GM21529 (cell line): ENCODE results near the gene TRPV4.
"Not testable (repeated sequence)": the region's sequence is repeated elsewhere in the genome, so short reads cannot be mapped to it uniquely, and the experiment has no call there.

Source experiments
- ATAC-seq: cut with Tn5 transposase; IDR thresholded peaks from one replicate; pipeline ENCODE4 v1.9.1; 2021; ENCODE audit not compliant: unreplicated experiment

Gene TRPV4

GRCh38 chr12:109833307-109834189 is at the start of gene TRPV4:
TSS of gene TRPV4 (minus strand) at chr12:109833398. CDS start at chr12:109814796, 18,602 bp downstream.
- ATAC-seq = no peak

- no peak for ATAC-seq
These were observed 48.6 kb upstream of the TRPV4 start for GRCh38 chr12:109881752-109882151.

DNA sequence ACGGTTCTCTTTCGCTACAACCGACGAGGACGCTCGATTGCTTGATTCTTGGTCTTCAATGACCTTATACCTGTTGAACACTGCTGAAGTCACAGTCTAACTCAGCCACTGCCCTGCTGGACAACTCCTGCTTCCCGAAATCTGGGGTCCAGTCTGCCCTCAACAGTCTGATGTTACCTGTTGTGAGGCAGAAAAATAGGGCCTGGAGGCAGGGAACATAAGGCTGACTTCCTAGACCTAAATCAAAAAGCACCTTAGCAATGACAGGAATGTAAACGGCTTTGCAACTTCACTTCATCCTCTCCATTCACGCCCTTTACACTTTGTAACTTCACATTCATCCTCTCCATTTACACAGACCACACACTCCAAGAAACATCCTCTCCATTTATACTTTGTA is 47.7 kb upstream of the TRPV4 start:
- no peak for ATAC-seq

- ATAC-seq = peak; percentile 91
These were observed 47.1 kb upstream of the TRPV4 start, which contains the start of gene GLTP for GRCh38 chr12:109880043-109880931. TSS of gene GLTP (minus strand) at chr12:109880541. CDS start at chr12:109880374, 167 bp downstream.

DNA sequence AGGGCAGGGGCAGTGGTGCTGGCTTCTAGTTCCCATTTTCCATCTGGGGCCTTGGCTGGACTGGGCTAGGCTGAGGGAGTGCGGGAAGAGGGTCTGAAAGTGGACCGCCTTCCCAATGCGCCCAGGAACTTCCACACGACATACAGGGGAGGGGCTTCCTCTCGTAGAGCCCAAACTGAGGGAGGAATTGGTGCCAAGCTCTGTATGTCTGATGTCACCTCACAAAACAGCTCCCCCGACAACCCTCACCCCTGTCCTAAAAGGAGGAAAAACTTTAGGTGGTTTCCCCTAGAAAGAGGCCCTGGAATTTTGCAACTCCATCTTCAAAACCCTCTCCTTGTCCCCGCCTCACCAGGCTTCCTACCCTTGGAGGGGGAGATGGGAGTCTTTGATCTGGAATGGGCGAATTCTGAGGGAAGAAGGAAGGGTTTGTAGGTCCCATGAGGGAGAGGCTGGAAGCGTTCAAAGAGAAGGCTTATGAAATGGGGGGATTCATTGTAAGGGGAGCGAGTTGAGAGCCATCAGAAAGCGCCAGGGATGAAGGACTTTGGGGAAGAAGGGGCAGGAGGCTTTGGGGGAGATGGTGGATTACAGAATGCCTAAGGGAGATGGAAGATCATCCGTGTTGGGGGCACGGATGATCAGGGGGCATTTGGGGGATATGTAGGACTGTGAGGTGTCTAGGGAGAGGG is 46.3 kb upstream of the TRPV4 start:
- ATAC-seq = no peak

- ATAC-seq = no peak
These were observed 45.6 kb upstream of the TRPV4 start for GRCh38 chr12:109878749-109879148.

- ATAC-seq = no peak
These were observed 45.0 kb upstream of the TRPV4 start for GRCh38 chr12:109878247-109878625.

- no peak for ATAC-seq
These were observed 44.5 kb upstream of the TRPV4 start for GRCh38 chr12:109877504-109878246.

GRCh38 chr12:109876406-109876805 is 43.2 kb upstream of the TRPV4 start:
- ATAC-seq = no peak

DNA sequence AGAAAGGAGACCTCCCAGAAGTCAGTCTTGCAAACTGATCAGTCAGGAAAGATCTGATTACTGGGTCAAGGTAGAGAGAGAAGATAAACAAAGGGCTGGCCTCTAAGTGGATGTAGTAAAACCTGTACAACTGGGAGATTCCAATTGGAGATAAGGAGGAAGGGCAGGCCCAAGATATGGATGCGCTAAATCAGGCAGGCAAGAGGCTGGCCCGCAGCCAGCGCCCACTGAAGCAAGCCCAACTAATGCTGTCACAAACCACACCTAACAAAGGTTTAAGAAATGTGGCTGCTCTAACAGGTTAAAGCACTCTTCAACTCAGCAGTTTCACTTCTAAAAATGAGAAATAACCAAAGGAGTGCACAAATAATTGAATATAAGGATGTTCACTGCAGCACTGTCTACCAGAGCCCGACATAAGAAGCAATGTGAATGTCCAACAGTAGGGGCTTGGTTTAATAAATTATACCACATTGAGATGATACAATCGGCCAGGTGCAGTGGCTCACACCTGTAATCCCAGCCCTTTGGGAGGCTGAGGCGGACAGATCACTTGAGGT is 42.5 kb upstream of the TRPV4 start:
- ATAC-seq = no peak

- no peak for ATAC-seq
These were observed 40.5 kb upstream of the TRPV4 start for GRCh38 chr12:109873653-109874052.

GRCh38 chr12:109871668-109872314 is 38.6 kb upstream of the TRPV4 start:
- no peak for ATAC-seq

- ATAC-seq = no peak
These were observed 37.5 kb upstream of the TRPV4 start for GRCh38 chr12:109870648-109871047.

GRCh38 chr12:109868182-109869051 is 35.2 kb upstream of the TRPV4 start:
- ATAC-seq = no peak

- ATAC-seq = no peak
These were observed 31.7 kb upstream of the TRPV4 start for GRCh38 chr12:109864916-109865315.

DNA sequence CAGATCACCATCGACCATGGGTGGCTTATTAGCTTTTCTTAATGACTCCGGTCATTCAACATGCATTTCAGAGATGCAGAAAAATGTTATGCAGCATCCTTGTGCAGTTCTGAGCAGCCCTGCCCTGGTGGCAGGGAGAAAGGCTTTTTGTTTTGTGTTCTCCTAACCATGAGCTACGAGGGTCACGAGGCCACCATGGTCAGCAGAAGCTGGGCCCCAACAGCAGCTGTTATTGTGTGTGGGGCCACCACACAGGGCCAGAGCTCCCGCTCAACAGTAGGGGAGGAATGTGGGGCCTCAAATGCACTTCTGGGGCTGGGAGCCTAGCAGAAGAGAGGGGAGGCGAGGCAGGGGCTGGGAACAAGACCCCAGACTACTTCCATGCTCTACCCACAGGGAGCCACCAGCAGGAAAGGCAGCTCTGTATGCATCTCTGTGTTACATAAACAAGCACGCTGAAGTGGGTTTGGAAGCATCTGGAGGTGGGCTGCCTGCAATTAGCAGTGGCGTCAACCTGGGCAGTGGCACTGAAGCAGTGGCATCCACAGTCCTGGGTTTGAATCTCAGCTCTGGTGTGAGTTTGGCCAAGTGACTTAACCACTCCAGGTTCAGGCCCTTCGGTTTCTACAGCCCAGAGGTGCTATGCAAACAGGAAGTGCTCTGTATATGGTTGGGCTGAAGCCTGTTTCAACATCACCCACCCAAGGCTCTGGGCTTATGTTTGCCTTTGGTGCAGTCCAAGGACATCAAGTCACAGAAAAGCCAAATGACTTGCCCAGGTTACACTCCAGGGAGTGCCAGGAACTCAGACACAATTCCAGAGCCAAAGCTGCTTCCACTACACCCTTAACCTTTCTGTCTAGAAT is 30.9 kb upstream of the TRPV4 start:
- no peak for ATAC-seq

GRCh38 chr12:109862491-109862890 is 29.3 kb upstream of the TRPV4 start:
- ATAC-seq = not testable (repeated sequence)
